ENCODE measurements around the gene TXNRD2. TPM values are rescaled to one million over a fixed set of nuclear protein-coding genes. Genes with fewer than 3 reads are reported as not detected.

TXNRD2 gene
- total and polyA plus RNA-seq, 10 of the 15 experiments (the other 5 are each of a cell fraction or from before 2014, with no cell fraction given): 1.6 to 26.0 (median 13.9) TPM

DNA sequence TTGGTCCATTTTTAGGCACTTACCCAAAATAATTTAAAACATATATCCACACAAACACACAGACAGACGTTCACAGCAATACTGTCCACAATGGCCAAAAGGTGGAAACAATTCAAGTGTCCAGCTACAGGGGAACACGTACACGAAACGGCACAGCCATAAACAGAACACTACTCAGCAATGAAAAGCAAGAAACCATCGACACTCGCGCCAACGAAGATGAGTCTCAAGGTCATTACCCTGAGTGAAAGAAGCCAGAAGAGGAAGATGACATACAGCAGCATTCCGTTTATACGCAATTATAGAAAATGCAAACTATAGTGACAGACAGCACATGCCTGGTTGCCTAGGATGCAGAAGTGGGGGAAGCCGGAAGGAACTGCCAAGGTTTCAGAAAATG, 13.4 kb downstream of the TXNRD2 start:
- Histone ChIP-seq H3K27ac (ENCODE audit: control insufficient read depth, insufficient read depth) (no peak overlapping the region), H3K79me2 (ENCODE audit: control insufficient read depth, insufficient read depth, low read length) (no peaks in the 10 kb centered on the region), H3K27me3 (replicated peaks in 1 of 2; ENCODE audit: control insufficient read depth in 2 of 2, insufficient read depth in 2 of 2, low read length in 1 of 2) (no peaks in the 10 kb centered on the region), H4K20me1 (ENCODE audit: control insufficient read depth, insufficient read depth) (no peaks in the 10 kb centered on the region), H3K9ac (ENCODE audit: control insufficient read depth, insufficient read depth, low read length) (no peak overlapping the region), H2AFZ (ENCODE audit: control insufficient read depth, low read depth, low read length) (no peak overlapping the region), H3K4me1 (ENCODE audit: control insufficient read depth, insufficient read depth, low read length) (no peaks in the 10 kb centered on the region), H3K4me2 (ENCODE audit: control insufficient read depth, insufficient read depth) (no peak overlapping the region), H3K36me3 (ENCODE audit: control insufficient read depth in 2 of 2, insufficient read depth in 2 of 2, low read length in 1 of 2) (no peaks in the 10 kb centered on the region), H3K4me3 (no peak overlapping the region), H3K9me3 (replicated peaks; ENCODE audit: control insufficient read depth, insufficient read depth, low read length) (no peaks in the 10 kb centered on the region)
- TF ChIP-seq, protein P1, sequence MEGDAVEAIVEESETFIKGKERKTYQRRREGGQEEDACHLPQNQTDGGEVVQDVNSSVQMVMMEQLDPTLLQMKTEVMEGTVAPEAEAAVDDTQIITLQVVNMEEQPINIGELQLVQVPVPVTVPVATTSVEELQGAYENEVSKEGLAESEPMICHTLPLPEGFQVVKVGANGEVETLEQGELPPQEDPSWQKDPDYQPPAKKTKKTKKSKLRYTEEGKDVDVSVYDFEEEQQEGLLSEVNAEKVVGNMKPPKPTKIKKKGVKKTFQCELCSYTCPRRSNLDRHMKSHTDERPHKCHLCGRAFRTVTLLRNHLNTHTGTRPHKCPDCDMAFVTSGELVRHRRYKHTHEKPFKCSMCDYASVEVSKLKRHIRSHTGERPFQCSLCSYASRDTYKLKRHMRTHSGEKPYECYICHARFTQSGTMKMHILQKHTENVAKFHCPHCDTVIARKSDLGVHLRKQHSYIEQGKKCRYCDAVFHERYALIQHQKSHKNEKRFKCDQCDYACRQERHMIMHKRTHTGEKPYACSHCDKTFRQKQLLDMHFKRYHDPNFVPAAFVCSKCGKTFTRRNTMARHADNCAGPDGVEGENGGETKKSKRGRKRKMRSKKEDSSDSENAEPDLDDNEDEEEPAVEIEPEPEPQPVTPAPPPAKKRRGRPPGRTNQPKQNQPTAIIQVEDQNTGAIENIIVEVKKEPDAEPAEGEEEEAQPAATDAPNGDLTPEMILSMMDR (IDR thresholded peaks at IDR 0.05 in 2 of 3, conservative IDR thresholded peaks at IDR 0.05 in 1 of 3; ENCODE audit: control insufficient read depth in 2 of 3, extremely low read depth in 1 of 3, insufficient read depth in 1 of 3, low read depth in 3 of 3, low read length in 3 of 3): no peak
- TF ChIP-seq CHD1 (IDR thresholded peaks at IDR 0.05; ENCODE audit: low read depth, low read length) (no peak), ZNF217 (IDR thresholded peaks at IDR 0.05) (no peak), KLF5 (IDR thresholded peaks at IDR 0.05; ENCODE audit: partially characterized antibody) (no peak), TCF3 (IDR thresholded peaks at IDR 0.05; ENCODE audit: borderline replicate concordance, insufficient read depth, low read depth, low read length) (no peak), EGR1 (IDR thresholded peaks at IDR 0.05; ENCODE audit: borderline replicate concordance in 1 of 2, low read depth in 2 of 2, low read length in 2 of 2) (no peak), RAD51 (IDR thresholded peaks at IDR 0.05) (no peak)
- TF ChIP-seq, protein P2, sequence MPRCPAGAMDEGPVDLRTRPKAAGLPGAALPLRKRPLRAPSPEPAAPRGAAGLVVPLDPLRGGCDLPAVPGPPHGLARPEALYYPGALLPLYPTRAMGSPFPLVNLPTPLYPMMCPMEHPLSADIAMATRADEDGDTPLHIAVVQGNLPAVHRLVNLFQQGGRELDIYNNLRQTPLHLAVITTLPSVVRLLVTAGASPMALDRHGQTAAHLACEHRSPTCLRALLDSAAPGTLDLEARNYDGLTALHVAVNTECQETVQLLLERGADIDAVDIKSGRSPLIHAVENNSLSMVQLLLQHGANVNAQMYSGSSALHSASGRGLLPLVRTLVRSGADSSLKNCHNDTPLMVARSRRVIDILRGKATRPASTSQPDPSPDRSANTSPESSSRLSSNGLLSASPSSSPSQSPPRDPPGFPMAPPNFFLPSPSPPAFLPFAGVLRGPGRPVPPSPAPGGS (IDR thresholded peaks at IDR 0.05; ENCODE audit: borderline replicate concordance, insufficient read depth, low read depth, low read length, poor library complexity, severe bottlenecking): no peak
- TF ChIP-seq, protein P3, sequence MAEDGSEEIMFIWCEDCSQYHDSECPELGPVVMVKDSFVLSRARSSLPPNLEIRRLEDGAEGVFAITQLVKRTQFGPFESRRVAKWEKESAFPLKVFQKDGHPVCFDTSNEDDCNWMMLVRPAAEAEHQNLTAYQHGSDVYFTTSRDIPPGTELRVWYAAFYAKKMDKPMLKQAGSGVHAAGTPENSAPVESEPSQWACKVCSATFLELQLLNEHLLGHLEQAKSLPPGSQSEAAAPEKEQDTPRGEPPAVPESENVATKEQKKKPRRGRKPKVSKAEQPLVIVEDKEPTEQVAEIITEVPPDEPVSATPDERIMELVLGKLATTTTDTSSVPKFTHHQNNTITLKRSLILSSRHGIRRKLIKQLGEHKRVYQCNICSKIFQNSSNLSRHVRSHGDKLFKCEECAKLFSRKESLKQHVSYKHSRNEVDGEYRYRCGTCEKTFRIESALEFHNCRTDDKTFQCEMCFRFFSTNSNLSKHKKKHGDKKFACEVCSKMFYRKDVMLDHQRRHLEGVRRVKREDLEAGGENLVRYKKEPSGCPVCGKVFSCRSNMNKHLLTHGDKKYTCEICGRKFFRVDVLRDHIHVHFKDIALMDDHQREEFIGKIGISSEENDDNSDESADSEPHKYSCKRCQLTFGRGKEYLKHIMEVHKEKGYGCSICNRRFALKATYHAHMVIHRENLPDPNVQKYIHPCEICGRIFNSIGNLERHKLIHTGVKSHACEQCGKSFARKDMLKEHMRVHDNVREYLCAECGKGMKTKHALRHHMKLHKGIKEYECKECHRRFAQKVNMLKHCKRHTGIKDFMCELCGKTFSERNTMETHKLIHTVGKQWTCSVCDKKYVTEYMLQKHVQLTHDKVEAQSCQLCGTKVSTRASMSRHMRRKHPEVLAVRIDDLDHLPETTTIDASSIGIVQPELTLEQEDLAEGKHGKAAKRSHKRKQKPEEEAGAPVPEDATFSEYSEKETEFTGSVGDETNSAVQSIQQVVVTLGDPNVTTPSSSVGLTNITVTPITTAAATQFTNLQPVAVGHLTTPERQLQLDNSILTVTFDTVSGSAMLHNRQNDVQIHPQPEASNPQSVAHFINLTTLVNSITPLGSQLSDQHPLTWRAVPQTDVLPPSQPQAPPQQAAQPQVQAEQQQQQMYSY (CRISPR knock-in tag; IDR thresholded peaks at IDR 0.05): no peak
- TF ChIP-seq, protein P4, sequence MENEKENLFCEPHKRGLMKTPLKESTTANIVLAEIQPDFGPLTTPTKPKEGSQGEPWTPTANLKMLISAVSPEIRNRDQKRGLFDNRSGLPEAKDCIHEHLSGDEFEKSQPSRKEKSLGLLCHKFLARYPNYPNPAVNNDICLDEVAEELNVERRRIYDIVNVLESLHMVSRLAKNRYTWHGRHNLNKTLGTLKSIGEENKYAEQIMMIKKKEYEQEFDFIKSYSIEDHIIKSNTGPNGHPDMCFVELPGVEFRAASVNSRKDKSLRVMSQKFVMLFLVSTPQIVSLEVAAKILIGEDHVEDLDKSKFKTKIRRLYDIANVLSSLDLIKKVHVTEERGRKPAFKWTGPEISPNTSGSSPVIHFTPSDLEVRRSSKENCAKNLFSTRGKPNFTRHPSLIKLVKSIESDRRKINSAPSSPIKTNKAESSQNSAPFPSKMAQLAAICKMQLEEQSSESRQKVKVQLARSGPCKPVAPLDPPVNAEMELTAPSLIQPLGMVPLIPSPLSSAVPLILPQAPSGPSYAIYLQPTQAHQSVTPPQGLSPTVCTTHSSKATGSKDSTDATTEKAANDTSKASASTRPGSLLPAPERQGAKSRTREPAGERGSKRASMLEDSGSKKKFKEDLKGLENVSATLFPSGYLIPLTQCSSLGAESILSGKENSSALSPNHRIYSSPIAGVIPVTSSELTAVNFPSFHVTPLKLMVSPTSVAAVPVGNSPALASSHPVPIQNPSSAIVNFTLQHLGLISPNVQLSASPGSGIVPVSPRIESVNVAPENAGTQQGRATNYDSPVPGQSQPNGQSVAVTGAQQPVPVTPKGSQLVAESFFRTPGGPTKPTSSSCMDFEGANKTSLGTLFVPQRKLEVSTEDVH (IDR thresholded peaks at IDR 0.05; ENCODE audit: low read depth, partially characterized antibody): no peak
- ATAC-seq (no peak), FAIRE-seq (no peak), DNase-seq (ENCODE audit: low read depth, low spot score) (no peak)
- SMC1A ChIA-PET (ENCODE audit: uncharacterized antibody, unreplicated experiment): no interaction called here
- in situ Hi-C loops (cut with MboI) (no loop called here), intact Hi-C loops (cut with micrococcal nuclease; ENCODE audit: unreplicated experiment) (no loop called here)
- POLR2A ChIA-PET: no interaction called here
- RAD21 ChIA-PET (ENCODE audit: unreplicated experiment): no interaction called here
- BruUV-seq (replicated peaks): no TSS peak
- WGBS (ENCODE audit: insufficient coverage, insufficient replicate concordance, low lambda C conversion rate, missing lambda C conversion rate): 89% methylated on average over 11 of the region's 11 CpGs
- CTCF ChIA-PET: no interaction called here
